HCT116 (cell line): ENCODE measurements around the gene NEK6.

Experiments used
- EGR1 ChIP-seq: IDR thresholded peaks from 2 replicates; pipeline ENCODE4 v1.6.1; 2012; ENCODE audit warnings: low read depth
- ELF1 ChIP-seq: IDR thresholded peaks from 2 replicates; pipeline ENCODE4 v1.6.1; 2012; ENCODE audit warnings: low read depth, borderline replicate concordance
- EZH2 ChIP-seq: fragments of 200-600 bp; sonication (generic); IDR thresholded peaks from 2 replicates; pipeline ENCODE4 v1.6.1; 2017; ENCODE audit warnings: antibody characterized with exemption, mixed run types
- EZH2phosphoT487 ChIP-seq: fragments of 200-600 bp; IDR thresholded peaks from 2 replicates; pipeline ENCODE4 v1.6.1; 2018; ENCODE audit warnings: antibody characterized with exemption, borderline replicate concordance
- POLR2A ChIP-seq: IDR thresholded peaks from 2 replicates; pipeline ENCODE4 v1.7.0; 2011; ENCODE audit warnings: borderline replicate concordance; ENCODE audit not compliant: insufficient read depth, insufficient read length; ENCODE audit errors: extremely low read depth
- RAD21 ChIP-seq: IDR thresholded peaks from 2 replicates; pipeline ENCODE4 v1.6.1; 2012; ENCODE audit warnings: low read depth, mild to moderate bottlenecking
- SRF ChIP-seq: IDR thresholded peaks from 2 replicates; pipeline ENCODE4 v1.6.1; 2012; ENCODE audit warnings: low read depth
- YY1 ChIP-seq: IDR thresholded peaks from 2 replicates; pipeline ENCODE4 v1.6.1; 2011; ENCODE audit warnings: low read length, low read depth, moderate library complexity, mild to moderate bottlenecking; ENCODE audit not compliant: insufficient replicate concordance; ENCODE audit errors: extremely low read depth
- TF ChIP-seq, protein P1 (sequence below), 3 experiments: fragments of 200-600 bp in 1 of 3; sonication (generic) in 1 of 3; IDR thresholded peaks in 2 of 3; conservative IDR thresholded peaks in 1 of 3; 2 replicates each; pipeline ENCODE4 v1.5.1; 2012 to 2017; ENCODE audit warnings: low read depth in 2 of 3, low read length in 2 of 3, antibody characterized with exemption in 1 of 3, borderline replicate concordance in 1 of 3, control low read depth in 1 of 3, mild to moderate bottlenecking in 1 of 3, mixed read lengths in 1 of 3, mixed run types in 1 of 3, moderate library complexity in 1 of 3; ENCODE audit not compliant: insufficient read depth in 1 of 3
- TF ChIP-seq, protein P2 (sequence below): IDR thresholded peaks from 2 replicates; pipeline ENCODE4 v1.6.1; 2012

DNA sequence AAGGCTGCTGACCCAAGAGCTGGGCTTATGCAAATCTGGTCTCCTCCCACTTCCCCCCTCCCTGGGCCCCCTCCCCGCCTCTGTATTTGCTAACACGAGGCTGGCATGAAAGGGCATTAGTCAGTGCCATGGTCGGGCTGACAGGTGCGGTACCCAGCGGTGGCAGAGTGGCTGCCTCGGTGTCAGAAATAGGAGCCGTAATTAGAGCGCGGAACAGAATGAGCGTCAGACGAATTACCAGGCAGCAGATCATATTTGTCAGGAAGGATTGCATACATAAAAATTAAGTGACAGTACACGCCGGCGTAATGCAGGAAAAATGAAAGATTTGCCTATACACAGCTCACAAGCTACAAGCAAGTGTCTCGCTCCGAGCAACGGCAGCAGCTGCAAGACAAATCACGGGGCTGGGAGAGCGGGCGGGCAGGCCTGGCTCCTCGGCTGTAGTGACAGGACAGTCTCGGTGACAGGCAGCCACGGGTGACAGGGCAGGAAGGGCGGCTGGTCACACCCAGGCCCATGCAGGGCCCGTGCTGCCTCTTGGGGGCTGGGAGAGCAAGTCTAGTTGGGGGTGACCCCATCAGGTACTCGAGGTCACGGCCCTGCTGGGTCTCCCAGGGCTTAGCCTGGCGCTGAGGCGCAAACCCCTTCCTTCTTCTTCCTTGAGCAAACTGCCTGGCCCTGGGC lies 72.4 kb downstream of the NEK6 start:
- TF ChIP-seq, protein P1, sequence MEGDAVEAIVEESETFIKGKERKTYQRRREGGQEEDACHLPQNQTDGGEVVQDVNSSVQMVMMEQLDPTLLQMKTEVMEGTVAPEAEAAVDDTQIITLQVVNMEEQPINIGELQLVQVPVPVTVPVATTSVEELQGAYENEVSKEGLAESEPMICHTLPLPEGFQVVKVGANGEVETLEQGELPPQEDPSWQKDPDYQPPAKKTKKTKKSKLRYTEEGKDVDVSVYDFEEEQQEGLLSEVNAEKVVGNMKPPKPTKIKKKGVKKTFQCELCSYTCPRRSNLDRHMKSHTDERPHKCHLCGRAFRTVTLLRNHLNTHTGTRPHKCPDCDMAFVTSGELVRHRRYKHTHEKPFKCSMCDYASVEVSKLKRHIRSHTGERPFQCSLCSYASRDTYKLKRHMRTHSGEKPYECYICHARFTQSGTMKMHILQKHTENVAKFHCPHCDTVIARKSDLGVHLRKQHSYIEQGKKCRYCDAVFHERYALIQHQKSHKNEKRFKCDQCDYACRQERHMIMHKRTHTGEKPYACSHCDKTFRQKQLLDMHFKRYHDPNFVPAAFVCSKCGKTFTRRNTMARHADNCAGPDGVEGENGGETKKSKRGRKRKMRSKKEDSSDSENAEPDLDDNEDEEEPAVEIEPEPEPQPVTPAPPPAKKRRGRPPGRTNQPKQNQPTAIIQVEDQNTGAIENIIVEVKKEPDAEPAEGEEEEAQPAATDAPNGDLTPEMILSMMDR (IDR thresholded peaks at IDR 0.05 in 2 of 3, conservative IDR thresholded peaks at IDR 0.05 in 1 of 3; ENCODE audit: borderline replicate concordance in 1 of 3, insufficient read depth in 1 of 3, low read depth in 2 of 3, low read length in 2 of 3), result no peak
- TF ChIP-seq EZH2 (no peak), RAD21 (no peak), EGR1 (no peak), SRF (no peak), EZH2phosphoT487 (no peak), YY1 (no peak), POLR2A (no peak), ELF1 (no peak)
- TF ChIP-seq, protein P2, sequence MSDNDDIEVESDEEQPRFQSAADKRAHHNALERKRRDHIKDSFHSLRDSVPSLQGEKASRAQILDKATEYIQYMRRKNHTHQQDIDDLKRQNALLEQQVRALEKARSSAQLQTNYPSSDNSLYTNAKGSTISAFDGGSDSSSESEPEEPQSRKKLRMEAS, result no peak
